HCT116 (cell line): ENCODE data around the gene SLC28A3. TPM values are rescaled to one million over a fixed set of nuclear protein-coding genes. Genes with fewer than 3 reads are reported as not detected.

Source experiments
- ATAC-seq: fragments of 200-7000 bp; cut with Tn5 transposase; 2 replicates; pipeline ENCODE4 v1.9.1; 2020; ENCODE audit warnings: mild to moderate bottlenecking, moderate library complexity
- BruUV-seq: library from RNA; stranded (reverse); fragments of 400-500 nt; replicated peaks from 2 replicates; lab custom pipeline; 2021; lab: Mats Ljungman, UMichigan
- CTCF ChIA-PET: fragments of 300-600 bp; sonication (Branson Sonifier 250); formaldehyde crosslinking; loops from one replicate; lab custom pipeline; 2021; ENCODE audit warnings: antibody characterized with exemption; lab: Charles Lee
- POLR2A ChIA-PET: fragments of 300-600, 350-600 bp; sonication (Branson Sonifier 250); formaldehyde crosslinking; loops from one replicate; lab custom pipeline; 2021; ENCODE audit warnings: antibody characterized with exemption; lab: Charles Lee
- RAD21 ChIA-PET, 2 experiments: fragments of 300-600 bp; sonication (Branson Sonifier 250); formaldehyde crosslinking; loops; one replicate each; lab custom pipeline; 2023; ENCODE audit warnings: low total read pairs in 2 of 2; ENCODE audit not compliant: uncharacterized antibody in 2 of 2, unreplicated experiment in 2 of 2, low non-redundant PET in 1 of 2; lab: Charles Lee
- DNase-seq: peaks from one replicate; pipeline ENCODE4 v3.0.0-alpha.2; 2010; ENCODE audit warnings: low read depth, low spot score
- H2AFZ ChIP-seq: fragments of 200-600 bp; shearing (Covaris generic), sonication (generic); 2 replicates; pipeline ENCODE4 v1.6.1; 2017; ENCODE audit warnings: low read depth, mixed run types, mixed read lengths, antibody characterized with exemption, low read length; ENCODE audit not compliant: poor library complexity, severe bottlenecking
- H3K27ac ChIP-seq: 2 replicates; pipeline ENCODE4 v1.5.1; 2012; ENCODE audit warnings: low read depth, low read length
- H3K27me3 ChIP-seq: fragments of 200-600 bp; sonication (generic); 2 replicates; pipeline ENCODE4 v1.6.1; 2016; ENCODE audit warnings: mixed run types, low read length, mixed read lengths; ENCODE audit not compliant: insufficient read depth
- H3K36me3 ChIP-seq, 2 experiments: fragments of 200-500 bp in 1 of 2; fragments of 200-600 bp in 1 of 2; sonication (Bioruptor generic) in 1 of 2; sonication (generic) in 1 of 2; 2 replicates each; pipeline versions ENCODE4 v1.5.1 to v1.6.1; 2014 to 2016; ENCODE audit warnings: low read length in 2 of 2, inconsistent platforms in 1 of 2, mixed read lengths in 1 of 2, mixed run types in 1 of 2; ENCODE audit not compliant: insufficient read depth in 2 of 2, control insufficient read depth in 1 of 2
- H3K4me1 ChIP-seq, 2 experiments: fragments of 200-600 bp in 1 of 2; sonication (generic) in 1 of 2; 2 replicates each; pipeline versions ENCODE4 v1.5.1 to v1.6.1; 2012 to 2017; ENCODE audit warnings: low read length in 2 of 2, inconsistent platforms in 1 of 2, mild to moderate bottlenecking in 1 of 2, mixed read lengths in 1 of 2, mixed run types in 1 of 2, moderate library complexity in 1 of 2; ENCODE audit not compliant: insufficient read depth in 2 of 2, control insufficient read depth in 1 of 2
- H3K4me2 ChIP-seq: fragments of 200-600 bp; sonication (generic); 2 replicates; pipeline ENCODE4 v1.6.1; 2017; ENCODE audit warnings: mixed run types, low read length, mixed read lengths
- H3K4me3 ChIP-seq, 2 experiments: fragments of 200-600 bp in 1 of 2; sonication (generic) in 1 of 2; replicated peaks in 1 of 2; 2 replicates each; pipeline ENCODE4 v1.5.1; 2011 to 2016; ENCODE audit warnings: low read length in 2 of 2, control low read depth in 1 of 2, low read depth in 1 of 2, mild to moderate bottlenecking in 1 of 2, mixed read lengths in 1 of 2, mixed run types in 1 of 2
- H3K79me2 ChIP-seq: fragments of 200-600 bp; sonication (generic); 2 replicates; pipeline ENCODE4 v1.6.1; 2017; ENCODE audit warnings: mild to moderate bottlenecking, mixed run types, low read length, moderate library complexity, mixed read lengths; ENCODE audit not compliant: insufficient read depth
- H3K9ac ChIP-seq: fragments of 200-600 bp; sonication (generic); 2 replicates; pipeline ENCODE4 v1.6.1; 2016; ENCODE audit warnings: low read length, mixed read lengths
- H3K9me2 ChIP-seq: fragments of 200-600 bp; sonication (generic), shearing (Covaris generic); 2 replicates; pipeline ENCODE4 v1.6.1; 2017; ENCODE audit warnings: mixed run types, mild to moderate bottlenecking, moderate library complexity; ENCODE audit not compliant: insufficient read depth
- H3K9me3 ChIP-seq, 2 experiments: fragments of 200-500 bp in 1 of 2; fragments of 200-600 bp in 1 of 2; sonication (Bioruptor generic) in 1 of 2; sonication (generic) in 1 of 2; 2 replicates each; pipeline ENCODE4 v1.6.1; 2014 to 2017; ENCODE audit warnings: low read length in 2 of 2, mixed read lengths in 2 of 2, inconsistent platforms in 1 of 2, low read depth in 1 of 2, mild to moderate bottlenecking in 1 of 2, mixed run types in 1 of 2, moderate library complexity in 1 of 2; ENCODE audit not compliant: control insufficient read depth in 1 of 2, insufficient read depth in 1 of 2
- H4K20me1 ChIP-seq: fragments of 200-600 bp; sonication (generic), shearing (Covaris generic); 2 replicates; pipeline ENCODE4 v1.6.1; 2017; ENCODE audit warnings: mixed run types, mild to moderate bottlenecking, moderate library complexity; ENCODE audit not compliant: insufficient read depth
- CEBPB ChIP-seq: IDR thresholded peaks from 2 replicates; pipeline ENCODE4 v1.6.1; 2012; ENCODE audit warnings: low read depth
- CTCF ChIP-seq, 3 experiments: fragments of 200-600 bp in 1 of 3; sonication (generic) in 1 of 3; IDR thresholded peaks in 2 of 3; conservative IDR thresholded peaks in 1 of 3; 2 replicates each; pipeline ENCODE4 v1.5.1; 2012 to 2017; ENCODE audit warnings: low read depth in 2 of 3, low read length in 2 of 3, antibody characterized with exemption in 1 of 3, borderline replicate concordance in 1 of 3, control low read depth in 1 of 3, mild to moderate bottlenecking in 1 of 3, mixed read lengths in 1 of 3, mixed run types in 1 of 3, moderate library complexity in 1 of 3; ENCODE audit not compliant: insufficient read depth in 1 of 3
- EGR1 ChIP-seq: IDR thresholded peaks from 2 replicates; pipeline ENCODE4 v1.6.1; 2012; ENCODE audit warnings: low read depth
- ELF1 ChIP-seq: IDR thresholded peaks from 2 replicates; pipeline ENCODE4 v1.6.1; 2012; ENCODE audit warnings: low read depth, borderline replicate concordance
- EZH2 ChIP-seq: fragments of 200-600 bp; sonication (generic); IDR thresholded peaks from 2 replicates; pipeline ENCODE4 v1.6.1; 2017; ENCODE audit warnings: antibody characterized with exemption, mixed run types
- FOSL1 ChIP-seq: IDR thresholded peaks from 2 replicates; pipeline ENCODE4 v1.6.1; 2012; ENCODE audit warnings: low read depth
- JUND ChIP-seq: IDR thresholded peaks from 2 replicates; pipeline ENCODE4 v1.6.1; 2012
- RAD21 ChIP-seq: IDR thresholded peaks from 2 replicates; pipeline ENCODE4 v1.6.1; 2012; ENCODE audit warnings: low read depth, mild to moderate bottlenecking
- REST ChIP-seq: IDR thresholded peaks from 2 replicates; pipeline ENCODE4 v1.6.1; 2012; ENCODE audit warnings: low read depth
- TCF7L2 ChIP-seq: IDR thresholded peaks from 2 replicates; pipeline ENCODE4 v1.7.0; 2011; ENCODE audit warnings: borderline replicate concordance, inconsistent platforms; ENCODE audit not compliant: insufficient read depth, insufficient read length; ENCODE audit errors: extremely low read depth
- YY1 ChIP-seq: IDR thresholded peaks from 2 replicates; pipeline ENCODE4 v1.6.1; 2011; ENCODE audit warnings: low read length, low read depth, moderate library complexity, mild to moderate bottlenecking; ENCODE audit not compliant: insufficient replicate concordance; ENCODE audit errors: extremely low read depth
- ZBTB33 ChIP-seq: IDR thresholded peaks from 2 replicates; pipeline ENCODE4 v1.6.1; 2011; ENCODE audit warnings: mild to moderate bottlenecking, low read length, moderate library complexity; ENCODE audit not compliant: insufficient replicate concordance; ENCODE audit errors: extremely low read depth
- ZFX ChIP-seq: fragments of 450-650 bp; IDR thresholded peaks from 2 replicates; pipeline ENCODE4 v1.6.1; 2017
- intact Hi-C: fragments of 100-400 bp; cut with micrococcal nuclease; formaldehyde crosslinking; loops from 2 replicates; pipeline ENCODE4 v1.10.0; 2022
- total RNA-seq: library from RNA; stranded (reverse); gene quantifications from one replicate; pipeline ENCODE4 v1.2.1, GENCODE V29; 2021; ENCODE audit not compliant: unreplicated experiment

Gene SLC28A3
- total RNA-seq, 1 experiment from 2014 or later = not detected

GRCh38 chr9:84304166-84304565 is 36.4 kb downstream of the SLC28A3 start:
- Histone ChIP-seq H3K79me2 (no peaks in the 10 kb centered on the region), H3K36me3 (no peaks in the 10 kb centered on the region), H3K4me3 (no peak overlapping the region), H3K9me3 (no peaks in the 10 kb centered on the region), H3K9me2 (no peaks in the 10 kb centered on the region), H3K4me2 (no peak overlapping the region), H2AFZ (no peak overlapping the region), H3K4me1 (peaks cover 0 to 8% of the 10 kb centered on the region in 2 experiments; a peak in 3 of 4 replicates), H4K20me1 (no peaks in the 10 kb centered on the region), H3K9ac (no peak overlapping the region), H3K27ac (no peak overlapping the region), H3K27me3 (no peaks in the 10 kb centered on the region)
- ChIA-PET RAD21 (no interaction called here), POLR2A (no interaction called here), CTCF (interaction anchor here (1.0 kb wide), 1 partner anchor 43 kb away, joined by 4 read pairs; no protein-coding TSS in a partner anchor)
- intact Hi-C loops = no loop called here
- DNase-seq = no peak
- no peak for ATAC-seq
- TF ChIP-seq ELF1 = no peak
- no peak for TF ChIP-seq JUND
- TF ChIP-seq ZFX = no peak
- TF ChIP-seq CTCF (IDR thresholded peaks at IDR 0.05 in 2 of 3, conservative IDR thresholded peaks at IDR 0.05 in 1 of 3; ENCODE audit: borderline replicate concordance in 1 of 3, insufficient read depth in 1 of 3, low read depth in 2 of 3, low read length in 2 of 3) = no peak
- no peak for TF ChIP-seq CEBPB
- TF ChIP-seq ZBTB33 = no peak
- no peak for TF ChIP-seq FOSL1
- no peak for TF ChIP-seq REST
- TF ChIP-seq RAD21 = no peak
- TF ChIP-seq TCF7L2 = no peak
- TF ChIP-seq EGR1 = no peak
- TF ChIP-seq YY1 = no peak
- TF ChIP-seq EZH2 = no peak
- no TSS peak for BruUV-seq
